Measurements from ENCODE around the gene TMEM204.

GRCh38 chr16:1548727-1549126 is 15.3 kb downstream of the TMEM204 start:
- TF ChIP-seq CTCF (IDR thresholded peaks at IDR 0.05; ENCODE audit: poor library complexity, severe bottlenecking), result no peak
- TF ChIP-seq POLR2AphosphoS5 (IDR thresholded peaks at IDR 0.05), result no peak
- TF ChIP-seq SMC3 (conservative IDR thresholded peaks at IDR 0.05; ENCODE audit: poor library complexity), result no peak

Data from neural cell (in vitro differentiated cells).